Measurements from ENCODE around the gene PYGO2.

DNA sequence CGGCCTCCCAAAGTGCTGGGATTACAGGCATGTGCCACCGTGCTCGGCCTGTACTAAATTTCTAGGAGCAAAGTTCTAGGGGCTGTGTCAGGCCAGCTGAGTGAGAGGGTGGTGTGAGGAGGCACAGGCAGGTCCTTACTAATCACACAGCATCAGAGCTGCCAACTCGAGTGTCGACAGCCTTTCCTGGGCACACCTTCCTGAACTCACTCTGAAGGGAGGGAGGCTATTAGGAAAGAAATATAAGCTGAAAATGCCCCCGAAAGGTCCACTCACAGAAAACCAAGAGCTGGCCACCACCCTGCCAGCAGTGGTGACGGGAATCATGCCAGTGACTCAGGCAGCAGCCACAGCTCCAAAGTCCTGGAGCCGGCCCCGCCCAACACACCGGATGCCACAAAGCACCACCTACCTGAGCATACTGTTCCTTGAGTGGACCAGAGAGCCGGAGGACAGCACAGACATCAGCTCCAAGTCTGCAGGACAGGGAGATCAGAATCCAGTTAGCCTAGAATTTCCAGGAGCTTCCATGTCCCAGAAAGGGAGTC, 29.6 kb downstream of the PYGO2 start:
- TF ChIP-seq SIN3A (conservative IDR thresholded peaks at IDR 0.05 in 1 of 2, IDR thresholded peaks at IDR 0.05 in 1 of 2; ENCODE audit: low read depth in 1 of 2, low read length in 2 of 2) (no peak), JUND (IDR thresholded peaks at IDR 0.05; ENCODE audit: low read length) (no peak), TBP (IDR thresholded peaks at IDR 0.05; ENCODE audit: low read depth, low read length) (no peak), HDAC6 (IDR thresholded peaks at IDR 0.05; ENCODE audit: low read depth, low read length) (no peak), JUN (IDR thresholded peaks at IDR 0.05; ENCODE audit: low read depth, low read length) (no peak), CTCF (IDR thresholded peaks at IDR 0.05; ENCODE audit: control extremely low read depth in 1 of 3, insufficient read depth in 1 of 3, low read depth in 1 of 3, low read length in 3 of 3) (no peak), EZH2 (IDR thresholded peaks at IDR 0.05; ENCODE audit: low read depth, low read length, severe bottlenecking) (no peak), POLR2AphosphoS5 (IDR thresholded peaks at IDR 0.05; ENCODE audit: low read depth, low read length) (no peak), SP1 (IDR thresholded peaks at IDR 0.05; ENCODE audit: low read depth, low read length) (no peak), RNF2 (IDR thresholded peaks at IDR 0.05; ENCODE audit: borderline replicate concordance, low read depth, low read length, missing control alignments, poor library complexity, severe bottlenecking) (no peak)

All from H1 (cell line).